Measurements from ENCODE around the gene CYP19A1.

CYP19A1 gene

DNA sequence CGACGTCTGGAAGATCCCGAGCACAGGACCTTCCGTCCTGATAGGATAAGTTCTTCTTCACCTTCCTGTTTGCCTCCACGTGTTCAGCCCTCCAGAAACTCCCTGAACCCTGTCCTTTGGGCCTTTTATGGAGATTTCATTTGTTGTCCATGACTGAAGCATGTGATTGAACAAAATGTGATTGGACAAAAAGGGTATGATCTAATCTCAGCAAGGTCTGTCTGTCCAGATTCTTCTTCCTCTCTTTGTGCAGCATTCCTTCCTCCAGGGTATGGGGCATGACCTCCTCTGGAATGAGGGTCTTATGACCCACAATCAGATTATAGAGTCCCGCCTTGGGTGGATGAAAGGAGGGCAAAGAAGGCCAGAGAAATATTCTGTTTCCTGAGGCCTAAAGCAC lies at the start of gene CYP19A1:
Gene CYP19A1 (minus strand): TSS at position 101 of the 400 bp plus-strand sequence. CDS start 95,684 bp downstream, outside the sequence.
- no peak for DNase-seq

GRCh38 chr15:51387699-51388041 lies 49.3 kb upstream of the CYP19A1 start:
- no peak for DNase-seq

GRCh38 chr15:51386960-51387698 lies 48.7 kb upstream of the CYP19A1 start:
- no peak for DNase-seq

- no peak for DNase-seq
These were observed 48.1 kb upstream of the CYP19A1 start for GRCh38 chr15:51386486-51386885.

DNA sequence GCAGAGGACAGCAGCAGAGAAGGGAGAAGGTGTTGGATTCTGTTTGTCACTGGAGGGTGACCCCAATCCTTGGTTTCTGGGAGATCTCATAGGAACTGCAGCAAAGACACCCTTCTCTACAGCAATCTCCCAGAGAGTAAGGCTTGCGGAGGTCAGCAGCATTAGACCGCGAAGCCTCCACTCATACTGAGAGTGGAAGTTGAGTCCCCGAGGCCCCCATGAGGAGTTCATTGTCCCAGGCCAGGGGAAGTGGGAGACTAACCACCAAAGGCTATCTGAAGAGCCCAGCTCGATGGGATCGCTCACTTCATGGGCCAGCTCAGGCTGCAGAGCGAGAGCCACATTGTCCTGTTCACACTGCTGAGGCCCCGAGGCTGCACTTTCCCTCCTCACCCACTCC lies 47.6 kb upstream of the CYP19A1 start:
- no peak for DNase-seq

DNA sequence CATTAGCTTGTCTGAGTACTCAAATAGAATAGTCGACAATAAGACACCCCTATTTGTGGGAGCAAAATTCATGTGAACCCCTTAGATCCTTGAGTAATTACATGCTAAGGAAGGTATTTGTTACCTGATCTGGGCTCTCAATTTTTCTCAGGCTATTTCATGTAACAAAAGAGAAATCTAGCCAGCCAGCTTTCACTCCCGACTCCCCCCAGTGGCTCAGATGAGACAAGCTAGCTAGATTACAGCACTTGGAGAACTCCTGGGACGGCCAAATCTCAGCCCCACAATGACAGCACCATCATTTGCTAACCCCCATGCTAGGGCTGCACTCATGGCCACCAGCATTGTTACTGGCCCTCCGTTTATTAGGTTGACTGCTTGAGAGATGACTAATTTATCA lies 44.4 kb upstream of the CYP19A1 start:
- DNase-seq, result no peak

GRCh38 chr15:51380999-51381806 lies 42.8 kb upstream of the CYP19A1 start:
- peak; percentile 16 for DNase-seq

DNA sequence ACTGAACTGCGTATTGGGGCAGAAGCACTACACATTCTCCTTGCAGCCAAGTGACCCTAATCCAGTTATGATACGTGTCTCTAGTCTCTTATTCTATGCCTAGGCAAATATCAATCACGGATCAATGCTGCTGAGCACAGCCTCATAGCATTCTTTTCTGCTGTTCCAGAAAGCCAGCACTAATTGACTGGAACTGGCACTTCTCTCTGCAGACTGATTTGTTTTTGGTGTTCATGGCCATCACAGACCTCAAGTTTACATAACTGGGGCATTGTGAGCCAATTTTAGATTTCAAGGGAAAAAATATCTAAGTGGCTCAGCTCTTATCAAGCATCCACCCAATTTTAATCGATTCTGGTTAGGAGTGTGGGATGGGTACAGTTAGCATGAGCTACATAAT lies 41.0 kb upstream of the CYP19A1 start:
- DNase-seq, result no peak

DNA sequence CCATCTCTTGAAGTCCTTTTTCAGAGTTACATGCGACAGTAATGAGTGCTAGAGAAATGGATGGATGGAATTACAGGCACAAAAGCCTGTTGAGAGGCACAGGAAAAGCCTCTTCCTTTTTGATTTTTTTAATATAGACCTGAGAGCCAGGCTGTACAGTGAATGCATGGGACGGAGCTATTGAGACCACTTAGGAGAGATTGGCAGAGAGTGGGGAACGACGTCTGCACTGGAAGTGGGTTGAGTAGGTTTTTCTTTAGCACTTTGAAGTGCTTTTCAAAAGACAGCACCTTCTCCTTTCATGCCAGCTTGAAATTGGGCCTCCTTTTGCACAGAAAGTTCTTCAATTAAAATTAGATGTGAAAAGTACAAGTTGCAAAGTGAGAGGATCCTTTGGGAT lies 40.0 kb upstream of the CYP19A1 start:
- no peak for DNase-seq

DNA sequence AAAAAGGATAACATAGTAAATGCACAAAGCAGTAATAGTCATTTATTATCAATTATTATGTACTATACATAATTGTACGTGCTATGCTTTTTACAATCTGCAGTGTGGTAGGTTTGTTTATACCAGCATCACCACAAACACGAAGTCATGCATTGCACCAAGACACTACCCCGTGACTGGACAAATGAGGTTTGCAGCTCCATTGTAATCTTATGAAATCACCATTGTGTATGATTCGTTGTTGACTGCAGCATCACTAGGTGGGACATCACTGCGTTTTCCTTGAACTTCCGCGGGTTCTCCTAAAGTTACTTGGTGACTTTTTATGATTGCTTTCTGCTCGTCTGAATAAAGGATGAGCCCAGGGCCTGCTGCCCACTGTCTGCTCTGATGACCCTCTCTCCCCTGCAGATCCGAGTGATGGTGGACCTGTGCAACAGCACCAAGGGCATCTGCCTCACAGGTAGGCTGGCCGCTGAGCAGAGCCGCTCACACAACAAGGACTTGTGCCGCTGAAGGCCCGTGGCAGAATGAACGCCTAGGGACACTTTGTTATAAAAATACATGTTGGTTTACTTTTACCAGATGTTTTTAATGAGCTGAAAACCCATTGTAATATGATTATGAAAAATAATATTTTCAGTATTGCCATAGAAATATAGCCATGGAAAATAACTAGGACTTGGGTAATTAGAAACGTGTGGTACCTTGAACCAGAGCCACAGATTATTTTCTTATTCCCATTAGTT lies 38.8 kb upstream of the CYP19A1 start:
- DNase-seq, result no peak

DNA sequence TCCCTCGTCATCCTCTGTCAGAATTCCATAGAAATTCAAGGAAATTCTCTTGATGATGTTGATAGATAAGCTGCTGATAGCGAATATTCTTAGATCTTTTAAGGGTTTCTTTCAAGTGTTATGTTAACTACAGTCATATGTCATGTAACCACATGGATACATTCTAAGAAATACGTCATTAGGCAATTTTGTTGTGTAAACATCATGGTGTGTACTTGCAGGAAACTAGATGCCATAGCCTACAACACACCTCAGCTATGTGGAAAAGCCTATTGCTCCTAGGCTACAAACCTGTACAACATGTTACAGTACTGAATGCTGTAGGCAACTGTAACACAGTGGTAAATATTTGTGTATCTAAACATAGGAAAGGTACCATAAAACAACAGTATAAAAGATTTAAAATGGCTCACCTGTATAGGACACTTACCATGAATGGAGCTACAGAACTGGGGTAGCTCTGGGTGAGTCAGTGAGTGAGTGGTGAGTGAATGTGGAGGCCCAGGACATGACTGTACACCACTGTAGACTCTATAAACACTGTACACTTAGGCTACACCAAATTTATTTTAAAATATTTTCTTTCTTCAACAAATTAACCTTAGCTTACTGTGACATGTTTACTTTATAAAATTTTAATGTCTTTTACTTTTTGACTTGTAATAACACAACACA lies 37.7 kb upstream of the CYP19A1 start:
- DNase-seq, result no peak

GRCh38 chr15:51374131-51374530 lies 35.7 kb upstream of the CYP19A1 start:
- no peak for DNase-seq

GRCh38 chr15:51371266-51371665 lies 32.9 kb upstream of the CYP19A1 start:
- no peak for DNase-seq

GRCh38 chr15:51369451-51369761 lies 31.0 kb upstream of the CYP19A1 start:
- no peak for DNase-seq

GRCh38 chr15:51368751-51369450 lies 30.5 kb upstream of the CYP19A1 start:
- DNase-seq, result no peak

DNA sequence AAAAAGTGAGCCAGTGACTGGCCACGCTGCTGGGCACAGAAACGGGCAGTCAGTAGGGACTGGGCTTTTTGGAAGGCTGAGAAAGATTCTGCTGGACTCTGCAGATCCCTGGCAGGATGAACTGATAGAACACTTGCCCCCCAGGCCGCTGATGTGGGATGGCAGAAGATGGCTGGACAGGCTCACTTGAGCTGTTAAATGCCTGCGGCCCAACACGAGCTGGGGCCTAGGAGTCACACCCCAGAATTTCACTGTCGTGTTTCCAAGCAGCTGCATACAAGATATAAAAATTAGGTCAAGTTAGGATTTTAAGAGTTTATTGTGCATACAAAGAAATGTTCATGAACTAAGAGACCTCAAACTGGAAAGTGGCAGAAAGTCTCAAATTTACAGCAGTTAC lies 29.9 kb upstream of the CYP19A1 start:
- DNase-seq, result no peak

GRCh38 chr15:51367322-51367976 lies 29.1 kb upstream of the CYP19A1 start:
- no peak for DNase-seq

DNA sequence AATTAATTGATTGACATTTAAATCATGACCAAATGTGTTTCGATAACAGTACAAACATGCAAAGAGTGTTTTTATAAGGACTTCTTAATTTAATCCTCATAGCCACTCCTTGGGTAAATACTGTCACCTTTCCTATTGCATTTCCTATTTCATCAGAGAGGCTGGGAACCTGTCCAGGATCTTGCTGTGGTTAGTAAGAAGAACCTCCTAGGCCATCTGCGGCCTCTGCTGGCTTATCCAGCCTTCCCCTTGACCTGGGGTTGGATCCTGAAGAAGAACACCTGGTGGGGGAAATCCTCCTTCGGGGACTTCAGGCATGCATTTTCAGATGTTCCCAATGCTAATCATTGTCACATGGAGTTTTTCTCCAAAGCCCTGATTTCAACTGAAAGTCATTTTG lies 28.5 kb upstream of the CYP19A1 start:
- no peak for DNase-seq

GRCh38 chr15:51366071-51366470 lies 27.7 kb upstream of the CYP19A1 start:
- no peak for DNase-seq

DNA sequence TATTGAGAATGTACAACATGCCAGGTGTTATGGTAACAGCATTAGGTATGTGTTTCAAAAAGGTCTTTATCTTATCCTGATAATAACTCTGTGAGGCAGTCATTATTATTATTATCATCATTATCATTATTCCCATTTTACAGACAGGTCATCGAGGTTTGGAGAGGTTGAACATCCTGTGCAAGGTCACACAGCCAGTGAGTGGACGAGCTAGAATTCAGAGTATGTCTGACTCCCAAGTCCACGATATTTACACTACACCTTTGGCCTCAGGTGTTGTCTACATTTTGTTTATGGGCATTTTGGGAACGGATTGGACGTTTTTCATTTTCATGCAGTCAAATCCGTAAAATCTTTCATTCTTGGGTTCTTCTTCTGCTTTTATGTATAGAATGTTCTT lies 27.0 kb upstream of the CYP19A1 start:
- no peak for DNase-seq

GRCh38 chr15:51363383-51363782 lies 25.0 kb upstream of the CYP19A1 start:
- no peak for DNase-seq

- DNase-seq, result no peak
These were observed 21.6 kb upstream of the CYP19A1 start for GRCh38 chr15:51359981-51360380.
